IMR-90 (cell line): ENCODE measurements around the gene ZNF554. TPM values are rescaled to one million over a fixed set of nuclear protein-coding genes. Genes with fewer than 3 reads are reported as not detected.

Experiments
- ATAC-seq: fragments of 200-7000 bp; cut with Tn5 transposase; 2 replicates; pipeline ENCODE4 v1.9.1; 2020; ENCODE audit warnings: low read depth, mild to moderate bottlenecking, moderate library complexity
- BruUV-seq: library from RNA; stranded (reverse); fragments of 400-500 nt; replicated peaks from 2 replicates; lab custom pipeline; 2021; lab: Mats Ljungman, UMichigan
- CTCF ChIA-PET: fragments of 300-600 bp; formaldehyde crosslinking; extraction: SDS; loops from one replicate; lab custom pipeline; 2021; ENCODE audit warnings: antibody characterized with exemption; lab: Yijun Ruan, JAX
- POLR2A ChIA-PET: fragments of 300-600 bp; sonication (Branson Sonifier 250); formaldehyde crosslinking; loops from one replicate; lab custom pipeline; 2022; ENCODE audit warnings: antibody characterized with exemption; ENCODE audit not compliant: unreplicated experiment; lab: Charles Lee
- DNase-seq: peaks from one replicate; pipeline ENCODE4 v3.0.0; 2013
- H2AFZ ChIP-seq: replicated peaks from 2 replicates; pipeline ENCODE3; 2013; ENCODE audit warnings: low read length, mild to moderate bottlenecking; ENCODE audit not compliant: poor library complexity
- H2AK5ac ChIP-seq: 2 replicates; pipeline ENCODE4 v1.6.1; 2013; ENCODE audit warnings: low read depth, low read length, inconsistent platforms
- H2AK9ac ChIP-seq: replicated peaks from 2 replicates; pipeline ENCODE3; 2013; ENCODE audit warnings: mild to moderate bottlenecking, low read depth, low read length, moderate library complexity; ENCODE audit not compliant: poor library complexity
- H2BK120ac ChIP-seq: 2 replicates; pipeline ENCODE4 v1.6.1; 2013; ENCODE audit warnings: low read depth, low read length, inconsistent platforms
- H2BK15ac ChIP-seq: 3 replicates; pipeline ENCODE4 v1.6.1; 2013; ENCODE audit warnings: low read depth, low read length, inconsistent platforms
- H2BK20ac ChIP-seq: 2 replicates; pipeline ENCODE4 v1.6.1; 2013; ENCODE audit warnings: low read depth, mild to moderate bottlenecking, inconsistent platforms, low read length, moderate library complexity
- H2BK5ac ChIP-seq: 2 replicates; pipeline ENCODE4 v1.6.1; 2013; ENCODE audit warnings: mild to moderate bottlenecking, low read depth, low read length, inconsistent platforms; ENCODE audit not compliant: poor library complexity, severe bottlenecking
- H3K14ac ChIP-seq: replicated peaks from 2 replicates; pipeline ENCODE4 v1.6.1; 2013; ENCODE audit warnings: low read depth, low read length, inconsistent platforms
- H3K18ac ChIP-seq: 2 replicates; pipeline ENCODE4 v1.6.1; 2013; ENCODE audit warnings: low read depth, low read length, control low read depth
- H3K23ac ChIP-seq: 2 replicates; pipeline ENCODE4 v1.6.1; 2013; ENCODE audit warnings: low read depth, low read length, inconsistent platforms
- H3K27ac ChIP-seq: 2 replicates; pipeline ENCODE4 v1.5.1; 2013; ENCODE audit warnings: mild to moderate bottlenecking, control low read depth, low read length; ENCODE audit not compliant: insufficient read depth
- H3K27me3 ChIP-seq: 2 replicates; pipeline ENCODE4 v1.6.1; 2013; ENCODE audit warnings: low read length; ENCODE audit not compliant: control insufficient read depth, insufficient read depth
- H3K36me3 ChIP-seq: 2 replicates; pipeline ENCODE4 v1.6.1; 2013; ENCODE audit warnings: low read length, mixed read lengths; ENCODE audit not compliant: control insufficient read depth, insufficient read depth
- H3K4ac ChIP-seq: 2 replicates; pipeline ENCODE4 v1.6.1; 2013; ENCODE audit warnings: low read depth, low read length, inconsistent platforms
- H3K4me1 ChIP-seq: 2 replicates; pipeline ENCODE4 v1.6.1; 2013; ENCODE audit warnings: low read length, mixed read lengths; ENCODE audit not compliant: control insufficient read depth, insufficient read depth
- H3K4me2 ChIP-seq: 2 replicates; pipeline ENCODE4 v1.6.1; 2013; ENCODE audit warnings: low read depth, mild to moderate bottlenecking, control low read depth, low read length, moderate library complexity
- H3K4me3 ChIP-seq: 2 replicates; pipeline ENCODE4 v1.5.1; 2013; ENCODE audit warnings: low read depth, mild to moderate bottlenecking, control low read depth, low read length, moderate library complexity; ENCODE audit not compliant: insufficient read depth
- H3K56ac ChIP-seq: 2 replicates; pipeline ENCODE4 v1.6.1; 2013; ENCODE audit warnings: low read length, inconsistent platforms; ENCODE audit not compliant: insufficient read depth; ENCODE audit errors: extremely low read depth
- H3K79me1 ChIP-seq, 2 experiments: 2 replicates each; pipeline ENCODE4 v1.6.1; 2013; ENCODE audit warnings: low read length in 2 of 2, inconsistent platforms in 1 of 2, low read depth in 1 of 2
- H3K9ac ChIP-seq: 2 replicates; pipeline ENCODE4 v1.6.1; 2013; ENCODE audit warnings: low read depth, low read length, control low read depth
- H3K9me1 ChIP-seq: 2 replicates; pipeline ENCODE4 v1.6.1; 2013; ENCODE audit warnings: low read length, inconsistent platforms; ENCODE audit not compliant: insufficient read depth
- H3K9me3 ChIP-seq: 2 replicates; pipeline ENCODE4 v1.6.1; 2013; ENCODE audit warnings: low read length; ENCODE audit not compliant: control insufficient read depth, insufficient read depth
- H4K20me1 ChIP-seq: 2 replicates; pipeline ENCODE4 v1.6.1; 2013; ENCODE audit warnings: low read length, inconsistent platforms; ENCODE audit not compliant: insufficient read depth
- H4K5ac ChIP-seq: 2 replicates; pipeline ENCODE4 v1.6.1; 2013; ENCODE audit warnings: mild to moderate bottlenecking, low read depth, low read length, control low read depth
- H4K8ac ChIP-seq, 2 experiments: 2 replicates each; pipeline ENCODE4 v1.6.1; 2013; ENCODE audit warnings: low read depth in 2 of 2, low read length in 2 of 2, control low read depth in 1 of 2, inconsistent platforms in 1 of 2
- H4K91ac ChIP-seq: 2 replicates; pipeline ENCODE4 v1.6.1; 2013; ENCODE audit warnings: low read depth, low read length, inconsistent platforms; ENCODE audit not compliant: insufficient read depth
- BHLHE40 ChIP-seq: fragments of 150-350 bp; IDR thresholded peaks from 2 replicates; pipeline ENCODE4 v1.6.1; 2016; ENCODE audit warnings: mild to moderate bottlenecking, low read depth, low read length
- CEBPB ChIP-seq: IDR thresholded peaks from 2 replicates; pipeline ENCODE4 v1.6.1; 2012; ENCODE audit warnings: low read depth, low read length, improper control_type of control experiment
- CHD1 ChIP-seq: IDR thresholded peaks from 2 replicates; pipeline ENCODE4 v1.6.1; 2012; ENCODE audit warnings: low read depth, low read length, improper control_type of control experiment
- FOS ChIP-seq: fragments of 150-350 bp; IDR thresholded peaks from 2 replicates; pipeline ENCODE4 v1.6.1; 2016; ENCODE audit warnings: low read depth, low read length
- MAFK ChIP-seq: IDR thresholded peaks from 2 replicates; pipeline ENCODE4 v1.6.1; 2012; ENCODE audit warnings: low read depth, low read length, improper control_type of control experiment
- MXI1 ChIP-seq: IDR thresholded peaks from 2 replicates; pipeline ENCODE4 v1.6.1; 2012; ENCODE audit warnings: low read depth, mild to moderate bottlenecking, low read length, moderate library complexity, borderline replicate concordance
- NFE2L2 ChIP-seq: fragments of 150-350 bp; IDR thresholded peaks from 2 replicates; pipeline ENCODE4 v1.6.1; 2016; ENCODE audit warnings: low read depth, mild to moderate bottlenecking, low read length
- POLR2A ChIP-seq: IDR thresholded peaks from 2 replicates; pipeline ENCODE4 v1.6.1; 2012; ENCODE audit warnings: mild to moderate bottlenecking, low read depth, low read length
- RAD21 ChIP-seq: IDR thresholded peaks from 2 replicates; pipeline ENCODE4 v1.6.1; 2012; ENCODE audit warnings: low read length, improper control_type of control experiment
- RCOR1 ChIP-seq: IDR thresholded peaks from 2 replicates; pipeline ENCODE4 v1.6.1; 2012; ENCODE audit warnings: mild to moderate bottlenecking, low read length, improper control_type of control experiment; ENCODE audit not compliant: insufficient replicate concordance
- RFX5 ChIP-seq: IDR thresholded peaks from 2 replicates; pipeline ENCODE4 v1.8.0; 2012; ENCODE audit warnings: low read depth, mild to moderate bottlenecking, low read length, moderate library complexity
- SMC3 ChIP-seq: fragments of 150-350 bp; IDR thresholded peaks from 2 replicates; pipeline ENCODE4 v1.6.1; 2016; ENCODE audit warnings: low read depth, mild to moderate bottlenecking, antibody characterized with exemption, low read length, moderate library complexity
- WGBS, 2 experiments: methylation state at CpG; one replicate each; pipeline versions ENCODE4 v1.1.5 to v1.1.7; 2013; ENCODE audit warnings: missing lambda C conversion rate in 2 of 2; ENCODE audit not compliant: insufficient read length in 1 of 2; ENCODE audit errors: extremely low coverage in 2 of 2; 5-methylcytosine and 5-hydroxymethylcytosine counted together
- dilution Hi-C: fragments of 300-500 bp; cut with HindIII; formaldehyde crosslinking; loops from one replicate; pipeline ENCODE4 v1.14.3; 2018; ENCODE audit warnings: low sequenced_read_pairs; ENCODE audit not compliant: unreplicated experiment
- in situ Hi-C: fragments of 300-500 bp; cut with MboI; formaldehyde crosslinking; loops from 3 replicates; pipeline ENCODE4 v1.14.3; 2019; ENCODE audit warnings: low sequenced_read_pairs, inconsistent platforms, mixed read lengths
- intact Hi-C: fragments of 100-400 bp; cut with micrococcal nuclease; formaldehyde crosslinking; loops from 2 replicates; pipeline ENCODE4 v1.10.0; 2022
- polyA plus RNA-seq, 3 experiments: library from polyadenylated mRNA; depleted of rRNA; stranded (reverse); fragments of >200 nt; gene quantifications; 2 replicates each; pipeline ENCODE4 v1.2.3, GENCODE V29; 2012; ENCODE audit warnings: low replicate concordance in 1 of 3
- total RNA-seq: library from RNA; depleted of rRNA; stranded (reverse); fragments of >200 nt; gene quantifications from 2 replicates; pipeline ENCODE4 v1.2.3, GENCODE V29; 2012
- TF ChIP-seq, protein P1 (sequence below): conservative IDR thresholded peaks from 2 replicates; pipeline ENCODE4 v1.5.1; 2012; ENCODE audit warnings: mild to moderate bottlenecking, low read depth, low read length, improper control_type of control experiment
- TF ChIP-seq, protein P2 (sequence below): fragments of 150-350 bp; IDR thresholded peaks from 2 replicates; pipeline ENCODE4 v1.6.1; 2016; ENCODE audit warnings: low read depth, mild to moderate bottlenecking, low read length, moderate library complexity, borderline replicate concordance
- TF ChIP-seq, protein P3 (sequence below): fragments of 150-350 bp; IDR thresholded peaks from 2 replicates; pipeline ENCODE4 v1.6.1; 2017; ENCODE audit warnings: mild to moderate bottlenecking, antibody characterized with exemption, low read length, low read depth

The ZNF554 gene
- total and polyA plus RNA-seq, 2 of the 4 experiments (the other 2 are of a cell fraction) = 1.5 to 3.0 TPM

DNA sequence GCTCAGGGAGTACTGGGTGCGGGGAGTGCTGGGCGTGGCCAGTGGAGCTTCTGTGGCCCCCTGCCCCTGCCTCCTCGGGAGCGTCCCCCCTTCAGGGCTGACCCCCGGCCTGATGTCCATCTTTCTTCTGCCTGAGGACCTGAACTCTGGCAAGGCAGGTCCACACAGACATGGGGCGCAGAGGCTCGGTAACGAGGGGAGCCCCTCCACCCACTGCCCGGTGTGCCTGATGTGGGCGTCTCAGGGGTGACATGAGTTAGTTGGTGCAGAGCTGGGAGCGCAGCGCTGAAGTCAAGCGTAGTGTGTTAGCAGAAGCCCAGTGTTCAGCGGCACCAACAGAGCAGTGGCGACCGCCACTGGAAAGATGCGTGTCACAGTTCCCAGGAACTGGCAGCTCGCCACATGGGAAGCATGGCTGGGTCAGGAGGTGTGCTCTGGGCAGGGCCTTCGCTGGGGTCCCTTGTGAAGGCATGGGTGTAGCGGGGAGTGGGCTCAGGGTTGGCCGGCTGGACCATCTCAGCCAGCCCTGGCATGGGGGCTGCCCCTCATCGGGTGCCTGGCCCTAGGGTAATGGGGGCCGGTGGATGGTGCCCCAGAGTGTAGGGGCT, 22.9 kb upstream of the ZNF554 start:
- H3K56ac ChIP-seq = no peak overlapping the region
- no peak overlapping the region for H2AK5ac ChIP-seq
- BruUV-seq = no TSS peak
- no peaks in the 10 kb centered on the region for H3K9me3 ChIP-seq
- H3K14ac ChIP-seq = no peak overlapping the region
- dilution Hi-C loops (no loop called here), in situ Hi-C loops (no loop called here), intact Hi-C loops (no loop called here)
- H3K9me1 ChIP-seq = no peaks in the 10 kb centered on the region
- WGBS, 2 experiments = 90% methylated on average over 7 of the region's 23 CpGs; no CpG with 5 or more reads in 1 of the 2 experiments
- H3K23ac ChIP-seq = no peak overlapping the region
- no peak overlapping the region for H2AK9ac ChIP-seq
- H2AFZ ChIP-seq = no peak overlapping the region
- ATAC-seq (no peak), DNase-seq (no peak)
- no peak overlapping the region for H4K5ac ChIP-seq
- H3K36me3 ChIP-seq = peaks cover 46% of the 10 kb centered on the region
- H4K8ac ChIP-seq = no peak overlapping the region
- no peak overlapping the region for H3K9ac ChIP-seq
- no peak overlapping the region for H2BK15ac ChIP-seq
- no peaks in the 10 kb centered on the region; the same call in none of the 2 replicates for H4K20me1 ChIP-seq
- TF ChIP-seq, protein P1, sequence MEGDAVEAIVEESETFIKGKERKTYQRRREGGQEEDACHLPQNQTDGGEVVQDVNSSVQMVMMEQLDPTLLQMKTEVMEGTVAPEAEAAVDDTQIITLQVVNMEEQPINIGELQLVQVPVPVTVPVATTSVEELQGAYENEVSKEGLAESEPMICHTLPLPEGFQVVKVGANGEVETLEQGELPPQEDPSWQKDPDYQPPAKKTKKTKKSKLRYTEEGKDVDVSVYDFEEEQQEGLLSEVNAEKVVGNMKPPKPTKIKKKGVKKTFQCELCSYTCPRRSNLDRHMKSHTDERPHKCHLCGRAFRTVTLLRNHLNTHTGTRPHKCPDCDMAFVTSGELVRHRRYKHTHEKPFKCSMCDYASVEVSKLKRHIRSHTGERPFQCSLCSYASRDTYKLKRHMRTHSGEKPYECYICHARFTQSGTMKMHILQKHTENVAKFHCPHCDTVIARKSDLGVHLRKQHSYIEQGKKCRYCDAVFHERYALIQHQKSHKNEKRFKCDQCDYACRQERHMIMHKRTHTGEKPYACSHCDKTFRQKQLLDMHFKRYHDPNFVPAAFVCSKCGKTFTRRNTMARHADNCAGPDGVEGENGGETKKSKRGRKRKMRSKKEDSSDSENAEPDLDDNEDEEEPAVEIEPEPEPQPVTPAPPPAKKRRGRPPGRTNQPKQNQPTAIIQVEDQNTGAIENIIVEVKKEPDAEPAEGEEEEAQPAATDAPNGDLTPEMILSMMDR = no peak
- TF ChIP-seq MAFK (no peak), MXI1 (no peak), RCOR1 (no peak), NFE2L2 (no peak), CHD1 (no peak), SMC3 (no peak), BHLHE40 (no peak), POLR2A (no peak), FOS (no peak), RAD21 (no peak), CEBPB (no peak), RFX5 (no peak)
- TF ChIP-seq, protein P2, sequence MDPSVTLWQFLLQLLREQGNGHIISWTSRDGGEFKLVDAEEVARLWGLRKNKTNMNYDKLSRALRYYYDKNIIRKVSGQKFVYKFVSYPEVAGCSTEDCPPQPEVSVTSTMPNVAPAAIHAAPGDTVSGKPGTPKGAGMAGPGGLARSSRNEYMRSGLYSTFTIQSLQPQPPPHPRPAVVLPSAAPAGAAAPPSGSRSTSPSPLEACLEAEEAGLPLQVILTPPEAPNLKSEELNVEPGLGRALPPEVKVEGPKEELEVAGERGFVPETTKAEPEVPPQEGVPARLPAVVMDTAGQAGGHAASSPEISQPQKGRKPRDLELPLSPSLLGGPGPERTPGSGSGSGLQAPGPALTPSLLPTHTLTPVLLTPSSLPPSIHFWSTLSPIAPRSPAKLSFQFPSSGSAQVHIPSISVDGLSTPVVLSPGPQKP = no peak
- TF ChIP-seq, protein P3, sequence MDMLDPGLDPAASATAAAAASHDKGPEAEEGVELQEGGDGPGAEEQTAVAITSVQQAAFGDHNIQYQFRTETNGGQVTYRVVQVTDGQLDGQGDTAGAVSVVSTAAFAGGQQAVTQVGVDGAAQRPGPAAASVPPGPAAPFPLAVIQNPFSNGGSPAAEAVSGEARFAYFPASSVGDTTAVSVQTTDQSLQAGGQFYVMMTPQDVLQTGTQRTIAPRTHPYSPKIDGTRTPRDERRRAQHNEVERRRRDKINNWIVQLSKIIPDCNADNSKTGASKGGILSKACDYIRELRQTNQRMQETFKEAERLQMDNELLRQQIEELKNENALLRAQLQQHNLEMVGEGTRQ = no peak
- ChIA-PET POLR2A (no interaction called here), CTCF (no interaction called here)
- H3K27ac ChIP-seq = no peak overlapping the region
- H3K4ac ChIP-seq = no peak overlapping the region
- no peaks in the 10 kb centered on the region for H3K4me1 ChIP-seq
- H4K91ac ChIP-seq = no peak overlapping the region
- no peak overlapping the region for H2BK20ac ChIP-seq
- H2BK120ac ChIP-seq = no peak overlapping the region
- no peak overlapping the region for H3K4me2 ChIP-seq
- no peak overlapping the region for H2BK5ac ChIP-seq
- H3K27me3 ChIP-seq = no peaks in the 10 kb centered on the region
- H3K79me1 ChIP-seq = peaks cover 0 to 34% of the 10 kb centered on the region in 2 experiments; a peak in 2 of 4 replicates
- no peak overlapping the region for H3K4me3 ChIP-seq
- H3K18ac ChIP-seq = no peak overlapping the region
